GM12891 (cell line): ENCODE measurements around the gene PCDHB16.
"Not testable (repeated sequence)": the region's sequence is repeated elsewhere in the genome, so short reads cannot be mapped to it uniquely, and the experiment has no call there.

Experiments used
- POLR2A ChIP-seq: IDR thresholded peaks from 2 replicates; pipeline ENCODE4 v1.6.1; 2011; ENCODE audit warnings: low read depth, low read length, control low read depth
- POU2F2 ChIP-seq: IDR thresholded peaks from 2 replicates; pipeline ENCODE4 v1.6.1; 2011; ENCODE audit warnings: low read depth, mild to moderate bottlenecking, control low read depth, low read length, moderate library complexity

DNA sequence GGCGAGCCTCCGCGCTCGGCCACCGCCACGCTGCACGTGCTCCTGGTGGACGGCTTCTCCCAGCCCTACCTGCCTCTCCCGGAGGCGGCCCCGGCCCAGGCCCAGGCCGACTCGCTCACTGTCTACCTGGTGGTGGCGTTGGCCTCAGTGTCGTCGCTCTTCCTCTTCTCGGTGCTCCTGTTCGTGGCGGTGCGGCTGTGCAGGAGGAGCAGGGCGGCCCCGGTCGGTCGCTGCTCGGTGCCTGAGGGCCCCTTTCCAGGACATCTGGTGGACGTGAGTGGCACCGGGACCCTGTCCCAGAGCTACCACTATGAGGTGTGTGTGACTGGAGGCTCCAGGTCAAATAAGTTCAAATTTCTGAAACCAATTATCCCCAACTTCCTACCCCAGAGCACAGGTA is 28.7 kb downstream of the PCDHB16 start:
- not testable (repeated sequence) for TF ChIP-seq POLR2A, POU2F2
